PC-9 (cell line): ENCODE data around the gene ERGIC2. TPM values are rescaled to one million over a fixed set of nuclear protein-coding genes. Genes with fewer than 3 reads are reported as not detected.

Experiments used
- BruUV-seq: library from RNA; stranded (reverse); fragments of 400-500 nt; replicated peaks from 2 replicates; lab custom pipeline; 2021; lab: Mats Ljungman, UMichigan
- CTCF ChIA-PET: fragments of 300-600 bp; sonication (Branson Sonifier 250); formaldehyde crosslinking; loops from one replicate; lab custom pipeline; 2022; ENCODE audit warnings: antibody characterized with exemption; lab: Charles Lee
- POLR2A ChIA-PET: fragments of 300-600 bp; sonication (Branson Sonifier 250); formaldehyde crosslinking; loops from one replicate; lab custom pipeline; 2022; ENCODE audit warnings: antibody characterized with exemption; ENCODE audit not compliant: unreplicated experiment; lab: Charles Lee
- DNase-seq, 2 experiments: peaks; one replicate each; pipeline versions ENCODE4 v3.0.0 to v3.0.0-alpha.2; 2015 to 2022; ENCODE audit warnings: mixed read lengths in 1 of 2
- H2AFZ ChIP-seq: fragments of 200-600 bp; sonication (generic); 2 replicates; pipeline ENCODE4 v1.8.1; 2017; ENCODE audit warnings: antibody characterized with exemption
- H3F3A ChIP-seq: fragments of 200-600 bp; sonication (generic); 2 replicates; pipeline ENCODE4 v1.8.1; 2017; ENCODE audit warnings: antibody characterized with exemption, mild to moderate bottlenecking, low read depth; ENCODE audit not compliant: insufficient read depth
- H3K27ac ChIP-seq: fragments of 200-600 bp; sonication (generic); 2 replicates; pipeline ENCODE4 v1.6.1; 2016; ENCODE audit warnings: mixed run types
- H3K27me3 ChIP-seq: fragments of 200-600 bp; sonication (generic); 2 replicates; pipeline ENCODE4 v1.6.1; 2016; ENCODE audit warnings: low read depth, mixed run types; ENCODE audit not compliant: insufficient read depth
- H3K36me3 ChIP-seq: fragments of 200-600 bp; sonication (generic); 2 replicates; pipeline ENCODE4 v1.6.1; 2016; ENCODE audit warnings: low read depth, mixed run types
- H3K4me1 ChIP-seq: fragments of 200-600 bp; sonication (generic); replicated peaks from 2 replicates; pipeline ENCODE4 v1.6.1; 2016; ENCODE audit warnings: mixed run types; ENCODE audit not compliant: insufficient read depth
- H3K4me2 ChIP-seq: fragments of 200-600 bp; sonication (generic); 2 replicates; pipeline ENCODE4 v1.6.1; 2017; ENCODE audit warnings: mixed run types
- H3K4me3 ChIP-seq: fragments of 200-600 bp; sonication (generic); 2 replicates; pipeline ENCODE4 v1.6.1; 2016; ENCODE audit warnings: mixed run types
- H3K79me2 ChIP-seq: fragments of 200-600 bp; sonication (generic); 2 replicates; pipeline ENCODE4 v1.6.1; 2017; ENCODE audit warnings: low read depth, mixed run types
- H3K9me2 ChIP-seq: fragments of 200-600 bp; sonication (generic); 2 replicates; pipeline ENCODE4 v1.8.1; 2017; ENCODE audit warnings: mild to moderate bottlenecking; ENCODE audit not compliant: insufficient read depth
- H3K9me3 ChIP-seq: fragments of 200-600 bp; sonication (generic); 2 replicates; pipeline ENCODE4 v1.8.1; 2016; ENCODE audit warnings: low read depth; ENCODE audit not compliant: insufficient read depth
- H4K20me1 ChIP-seq: fragments of 200-600 bp; sonication (generic); 2 replicates; pipeline ENCODE4 v1.8.1; 2017; ENCODE audit not compliant: insufficient read depth
- EZH2 ChIP-seq: fragments of 200-600 bp; sonication (generic); IDR thresholded peaks from 2 replicates; pipeline ENCODE4 v1.8.0; 2017; ENCODE audit warnings: antibody characterized with exemption, low read depth
- intact Hi-C: fragments of 100-400 bp; cut with micrococcal nuclease; formaldehyde crosslinking; loops from one replicate; pipeline ENCODE4 v1.10.0; 2022; ENCODE audit not compliant: unreplicated experiment
- total RNA-seq: library from RNA; stranded (reverse); gene quantifications from 2 replicates; pipeline ENCODE4 v1.2.3, GENCODE V29; 2021
- TF ChIP-seq, protein P1 (sequence below): fragments of 200-600 bp; sonication (generic); conservative IDR thresholded peaks from 2 replicates; pipeline ENCODE4 v1.6.1; 2017; ENCODE audit warnings: mixed run types, antibody characterized with exemption, mild to moderate bottlenecking, moderate library complexity

Gene ERGIC2
- total RNA-seq, 1 experiment from 2014 or later: 141 TPM

DNA sequence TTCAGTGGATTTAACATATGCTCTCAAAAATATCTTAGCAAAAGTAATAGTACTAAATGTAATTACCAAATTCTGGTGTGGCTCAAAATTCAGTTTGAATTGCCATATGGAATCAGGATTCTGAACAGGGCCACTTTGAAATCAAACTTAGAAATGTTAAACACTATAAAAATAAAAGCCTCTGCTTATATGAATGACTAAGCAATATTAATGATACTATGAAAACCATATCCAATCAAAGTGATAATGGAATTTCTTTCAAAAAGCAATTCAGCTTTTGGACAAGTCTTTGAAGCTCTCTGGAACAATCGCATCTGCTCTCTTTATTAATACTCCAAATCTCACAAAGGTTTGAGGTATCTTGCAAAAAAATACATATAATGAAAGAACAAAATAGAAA, 51.6 kb downstream of the ERGIC2 start:
- CTCF ChIA-PET: interaction anchor here (0.5 kb wide), 1 partner anchor 9 kb away, joined by 3 read pairs; no protein-coding TSS in a partner anchor
- Histone ChIP-seq H3K4me2 (no peak overlapping the region), H3K27me3 (no peaks in the 10 kb centered on the region), H3K4me3 (no peak overlapping the region), H4K20me1 (no peaks in the 10 kb centered on the region), H3K4me1 (no peaks in the 10 kb centered on the region), H3K36me3 (no peaks in the 10 kb centered on the region), H3K9me3 (no peaks in the 10 kb centered on the region), H2AFZ (no peak overlapping the region), H3K27ac (no peak overlapping the region), H3F3A (no peaks in the 10 kb centered on the region), H3K79me2 (no peaks in the 10 kb centered on the region), H3K9me2 (no peaks in the 10 kb centered on the region)
- TF ChIP-seq EZH2: no peak
- TF ChIP-seq, protein P1, sequence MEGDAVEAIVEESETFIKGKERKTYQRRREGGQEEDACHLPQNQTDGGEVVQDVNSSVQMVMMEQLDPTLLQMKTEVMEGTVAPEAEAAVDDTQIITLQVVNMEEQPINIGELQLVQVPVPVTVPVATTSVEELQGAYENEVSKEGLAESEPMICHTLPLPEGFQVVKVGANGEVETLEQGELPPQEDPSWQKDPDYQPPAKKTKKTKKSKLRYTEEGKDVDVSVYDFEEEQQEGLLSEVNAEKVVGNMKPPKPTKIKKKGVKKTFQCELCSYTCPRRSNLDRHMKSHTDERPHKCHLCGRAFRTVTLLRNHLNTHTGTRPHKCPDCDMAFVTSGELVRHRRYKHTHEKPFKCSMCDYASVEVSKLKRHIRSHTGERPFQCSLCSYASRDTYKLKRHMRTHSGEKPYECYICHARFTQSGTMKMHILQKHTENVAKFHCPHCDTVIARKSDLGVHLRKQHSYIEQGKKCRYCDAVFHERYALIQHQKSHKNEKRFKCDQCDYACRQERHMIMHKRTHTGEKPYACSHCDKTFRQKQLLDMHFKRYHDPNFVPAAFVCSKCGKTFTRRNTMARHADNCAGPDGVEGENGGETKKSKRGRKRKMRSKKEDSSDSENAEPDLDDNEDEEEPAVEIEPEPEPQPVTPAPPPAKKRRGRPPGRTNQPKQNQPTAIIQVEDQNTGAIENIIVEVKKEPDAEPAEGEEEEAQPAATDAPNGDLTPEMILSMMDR: no peak
- no peak for DNase-seq
- POLR2A ChIA-PET: interaction anchor here (0.7 kb wide), 1 partner anchor 197 kb away, joined by 3 read pairs; no protein-coding TSS in a partner anchor
- BruUV-seq: no TSS peak
- intact Hi-C loops: no loop called here

DNA sequence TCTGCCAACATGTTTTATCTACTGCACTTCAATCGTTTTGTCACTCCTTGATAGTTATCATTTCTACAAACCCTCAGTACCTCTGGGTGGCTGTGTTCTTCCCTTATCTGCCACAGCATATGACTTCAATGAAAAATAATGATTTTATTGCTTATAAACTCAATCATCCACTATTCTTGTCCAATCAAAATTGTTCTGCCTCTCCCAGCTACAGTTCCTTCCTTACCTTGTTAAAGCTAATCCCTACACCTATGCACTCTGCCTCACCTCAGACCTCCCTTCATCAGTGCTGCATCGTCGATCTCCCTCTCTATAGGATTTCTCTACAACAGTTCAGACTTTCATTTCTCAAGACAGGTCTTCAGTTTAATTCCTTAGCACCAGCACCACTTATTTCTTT, 58.8 kb downstream of the ERGIC2 start:
- CTCF ChIA-PET: no interaction called here
- DNase-seq: no peak
- Histone ChIP-seq H3K36me3 (no peaks in the 10 kb centered on the region), H3K4me3 (no peak overlapping the region), H3F3A (no peaks in the 10 kb centered on the region), H3K4me2 (no peak overlapping the region), H3K27me3 (no peaks in the 10 kb centered on the region), H3K79me2 (no peaks in the 10 kb centered on the region), H3K9me3 (no peaks in the 10 kb centered on the region; the same call in 1 of the 2 replicates), H2AFZ (no peak overlapping the region), H3K4me1 (peaks cover 8% of the 10 kb centered on the region; the same call in 1 of the 2 replicates), H3K9me2 (no peaks in the 10 kb centered on the region), H4K20me1 (no peaks in the 10 kb centered on the region), H3K27ac (no peak overlapping the region)
- POLR2A ChIA-PET: no interaction called here
- TF ChIP-seq, protein P1: no peak
- no peak for TF ChIP-seq EZH2
- intact Hi-C loops: no loop called here
- no TSS peak for BruUV-seq

DNA sequence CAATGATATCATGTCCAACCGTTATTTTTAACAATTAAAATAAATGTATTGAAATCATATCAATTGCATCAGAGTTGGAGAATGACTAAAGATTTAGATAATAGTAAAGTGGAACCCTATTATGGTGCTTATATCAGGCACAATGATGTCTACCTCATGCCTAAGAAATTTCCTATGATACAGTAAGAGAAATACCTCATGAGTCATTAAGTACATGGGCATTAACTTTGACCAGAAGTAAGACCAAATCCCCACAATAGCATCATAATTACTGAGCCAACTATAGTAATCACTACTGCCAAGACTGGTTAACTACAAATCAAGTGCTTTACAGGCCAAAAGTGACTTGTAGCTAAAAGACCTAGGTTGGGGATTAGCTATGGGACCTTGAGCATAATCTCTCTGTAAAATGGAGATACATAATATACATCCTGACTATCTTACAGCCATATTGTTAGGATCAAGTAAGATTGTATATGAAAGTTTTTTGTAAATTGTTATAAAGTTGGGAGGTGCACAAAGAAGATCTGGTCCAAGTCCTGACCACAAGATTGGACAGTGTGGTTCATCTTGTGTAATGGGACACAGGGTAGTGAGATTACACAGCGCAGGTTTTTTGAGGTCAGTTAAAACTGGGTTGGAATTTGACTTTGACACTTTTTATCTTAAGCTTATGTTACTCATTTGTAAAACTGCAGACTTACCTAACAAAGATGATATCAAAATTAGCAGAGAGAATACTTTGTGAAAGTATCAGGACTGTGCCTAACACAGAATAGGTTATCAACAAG, 60.5 kb downstream of the ERGIC2 start:
- ChIA-PET POLR2A (interaction anchor here (0.7 kb wide), 2 partner anchors 48 to 1597 kb away, joined by 5 to 9 read pairs; no protein-coding TSS in a partner anchor), CTCF (interaction anchor here (0.6 to 0.7 kb wide), 2 partner anchors 9 to 1907 kb away, joined by 3 read pairs; no protein-coding TSS in a partner anchor)
- TF ChIP-seq, protein P1: no peak
- no peak for TF ChIP-seq EZH2
- Histone ChIP-seq H3K9me2 (no peaks in the 10 kb centered on the region), H3K9me3 (no peaks in the 10 kb centered on the region; the same call in 1 of the 2 replicates), H2AFZ (no peak overlapping the region), H3K27me3 (no peaks in the 10 kb centered on the region), H3K36me3 (no peaks in the 10 kb centered on the region), H3K27ac (peak overlapping the region; percentile 28; the same call in 1 of the 2 replicates), H3F3A (no peaks in the 10 kb centered on the region), H3K4me2 (no peak overlapping the region), H3K4me3 (no peak overlapping the region), H3K79me2 (no peaks in the 10 kb centered on the region), H4K20me1 (no peaks in the 10 kb centered on the region), H3K4me1 (peaks cover 8% of the 10 kb centered on the region; the same call in 1 of the 2 replicates)
- peak in 1 of 2 experiments; percentile 56 for DNase-seq
- no TSS peak for BruUV-seq
- intact Hi-C loops: no loop called here
